Ovary (tissue), 9 donors: ENCODE data around the gene TECPR2. TPM values are rescaled to one million over a fixed set of nuclear protein-coding genes. Genes with fewer than 3 reads are reported as not detected.

Experiments used
- DNase-seq, 5 donors: peaks; one replicate each; pipeline ENCODE4 v3.0.0-alpha.2; 2019 to 2020
- H3K27ac ChIP-seq, 2 donors: fragments of 200-600 bp; one replicate each; pipeline versions ENCODE4 v1.5.1 to v1.8.0; 2019 to 2022
- H3K27me3 ChIP-seq: fragments of 200-600 bp; one replicate; pipeline ENCODE4 v1.8.0; 2022
- H3K36me3 ChIP-seq: fragments of 200-600 bp; sonication (generic); one replicate; pipeline ENCODE4 v1.5.1; 2019
- H3K4me1 ChIP-seq: one replicate; pipeline ENCODE4 v1.8.1; 2013; ENCODE audit warnings: mild to moderate bottlenecking, moderate library complexity; ENCODE audit not compliant: insufficient read depth
- H3K4me3 ChIP-seq: fragments of 200-600 bp; sonication (generic); one replicate; pipeline ENCODE4 v1.5.1; 2017
- H3K9me3 ChIP-seq, 2 donors: fragments of 200-600 bp in 1 of 2; sonication (generic) in 1 of 2; one replicate each; pipeline versions ENCODE4 v1.5.1 to v1.8.1; 2013 to 2019; ENCODE audit warnings: mild to moderate bottlenecking in 1 of 2, moderate library complexity in 1 of 2
- EP300 ChIP-seq: sonication (generic); formaldehyde crosslinking; IDR thresholded peaks from one replicate; pipeline ENCODE4 v1.6.1; 2017; ENCODE audit warnings: antibody characterized with exemption
- POLR2A ChIP-seq: fragments of 450-650 bp; IDR thresholded peaks from one replicate; pipeline ENCODE4 v1.6.1; 2017; ENCODE audit warnings: antibody characterized with exemption, mild to moderate bottlenecking, moderate library complexity
- WGBS, 3 donors: extraction: QIAGEN DNeasy Blood & Tissue Kit in 1 of 3; methylation state at CpG; one replicate each; pipeline versions ENCODE4 v1.1.5 to v1.1.7; 2013 to 2017; 5-methylcytosine and 5-hydroxymethylcytosine counted together
- intact Hi-C, 4 donors: fragments of 100-400 bp; cut with DNase I; formaldehyde crosslinking; loops; one replicate each; pipeline versions ENCODE4 v1.11.0 to v1.15.1; 2022 to 2023
- polyA plus RNA-seq, 2 donors: library from polyadenylated mRNA; stranded (reverse); fragments of 200-250 nt in 1 of 2; fragments of 350-450 nt in 1 of 2; fragmentation: Illumina TruSeq in 1 of 2; extraction: RNeasy Lipid Tissue Mini Kit (QIAGEN cat#74804) in 1 of 2; gene quantifications; one replicate each; pipeline ENCODE4 v1.2.3, GENCODE V29; 2013 to 2014
- total RNA-seq, 7 donors: library from RNA; depleted of rRNA in 2 of 7; stranded (reverse); fragments of >200 nt in 2 of 7; fragmentation: NEBNext Ultra II Directional in 3 of 7; extraction: Animal tissue kit (Norgen Biotek cat#: 25700) in 3 of 7; gene quantifications; one replicate each; pipeline versions ENCODE4 v1.1.0 to v1.2.4, GENCODE V29; 2016 to 2023
- TF ChIP-seq, protein P1 (sequence below), 3 donors: fragments of 450-650 bp in 2 of 3; fragments of 200-600 bp in 1 of 3; IDR thresholded peaks; one replicate each; pipeline versions ENCODE4 v1.5.1 to v1.8.0; 2016 to 2022; ENCODE audit warnings: antibody characterized with exemption in 3 of 3, mild to moderate bottlenecking in 1 of 3
- donor health status: DM: no; HTN: no; CAD: no; lungs with moderate emphysema.
- donor health status: DM: no; HTN: no; CAD: no.
- donor health status: Bipolar disorder and iron deficiency.
- donor health status: DM: yes; HTN: yes; CAD: no.
- donor health status: DM: no; HTN: no; CAD: no.
- donor health status: DM: yes; HTN: yes; CAD: no.

Gene TECPR2
- total and polyA plus RNA-seq, 9 donors = 8.6 to 29.3 (median 25.8) TPM

DNA sequence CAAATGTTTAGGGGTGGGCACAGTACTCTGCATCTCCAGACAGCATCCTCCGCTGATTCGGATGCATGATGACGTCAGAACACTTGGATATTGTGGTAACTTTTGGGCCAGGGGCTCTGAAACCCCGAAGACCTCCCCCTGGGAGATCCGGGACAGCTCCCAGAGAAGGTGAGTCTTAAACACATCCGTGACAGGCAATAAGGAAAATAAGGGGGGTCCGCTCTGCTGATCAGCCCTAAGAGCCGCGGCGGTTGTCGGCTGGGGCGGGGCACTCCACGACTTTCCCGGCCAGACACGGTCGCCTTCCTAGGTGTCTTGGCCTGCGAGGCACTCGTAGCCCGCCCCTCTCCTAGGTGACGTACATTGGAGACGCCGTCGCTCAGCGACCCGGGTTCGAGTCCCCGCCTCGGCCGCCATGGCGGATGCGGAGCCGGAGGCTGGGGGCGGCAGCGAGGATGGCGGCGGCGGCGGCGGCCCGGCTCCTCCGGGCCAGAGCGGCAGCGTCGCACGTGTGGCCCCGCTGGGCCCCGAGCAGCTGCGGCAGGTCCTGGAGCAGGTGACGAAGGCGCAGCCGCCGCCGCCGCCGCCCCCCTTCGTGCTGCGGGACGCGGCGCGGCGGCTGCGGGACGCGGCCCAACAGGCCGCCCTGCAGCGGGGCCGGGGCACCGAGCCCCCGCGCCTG lies 43.2 kb upstream of the TECPR2 start, which contains the start of gene ZNF839:
Gene ZNF839 (plus strand): TSS at position 396 of the 682 bp plus-strand sequence. CDS start 20 bp downstream, at position 416.
- WGBS, 3 donors = 0 to 1% (median 1%) methylated on average over 45 to 71 of the region's 71 CpGs
- Histone ChIP-seq H3K4me3 (peak within 1 kb of the TSS; percentile 56), H3K9me3 (no peaks in the 10 kb centered on the region), H3K27ac (peak within 1 kb of the TSS; percentile 95 to 98), H3K36me3 (no peaks in the 10 kb centered on the region), H3K27me3 (no peaks in the 10 kb centered on the region), H3K4me1 (peaks cover 11% of the 10 kb centered on the region)
- peak; percentile 92 to 96 (median 95) for DNase-seq
- TF ChIP-seq, protein P1, sequence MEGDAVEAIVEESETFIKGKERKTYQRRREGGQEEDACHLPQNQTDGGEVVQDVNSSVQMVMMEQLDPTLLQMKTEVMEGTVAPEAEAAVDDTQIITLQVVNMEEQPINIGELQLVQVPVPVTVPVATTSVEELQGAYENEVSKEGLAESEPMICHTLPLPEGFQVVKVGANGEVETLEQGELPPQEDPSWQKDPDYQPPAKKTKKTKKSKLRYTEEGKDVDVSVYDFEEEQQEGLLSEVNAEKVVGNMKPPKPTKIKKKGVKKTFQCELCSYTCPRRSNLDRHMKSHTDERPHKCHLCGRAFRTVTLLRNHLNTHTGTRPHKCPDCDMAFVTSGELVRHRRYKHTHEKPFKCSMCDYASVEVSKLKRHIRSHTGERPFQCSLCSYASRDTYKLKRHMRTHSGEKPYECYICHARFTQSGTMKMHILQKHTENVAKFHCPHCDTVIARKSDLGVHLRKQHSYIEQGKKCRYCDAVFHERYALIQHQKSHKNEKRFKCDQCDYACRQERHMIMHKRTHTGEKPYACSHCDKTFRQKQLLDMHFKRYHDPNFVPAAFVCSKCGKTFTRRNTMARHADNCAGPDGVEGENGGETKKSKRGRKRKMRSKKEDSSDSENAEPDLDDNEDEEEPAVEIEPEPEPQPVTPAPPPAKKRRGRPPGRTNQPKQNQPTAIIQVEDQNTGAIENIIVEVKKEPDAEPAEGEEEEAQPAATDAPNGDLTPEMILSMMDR (IDR thresholded peaks at IDR 0.05) = no peak
- TF ChIP-seq EP300 = peak; percentile 17
- peak; percentile 72 for TF ChIP-seq POLR2A
- intact Hi-C loops = loop anchor here in 1 of 4 donors (10.0 kb wide), 1 partner anchor 225 kb away; no protein-coding TSS in a partner anchor

DNA sequence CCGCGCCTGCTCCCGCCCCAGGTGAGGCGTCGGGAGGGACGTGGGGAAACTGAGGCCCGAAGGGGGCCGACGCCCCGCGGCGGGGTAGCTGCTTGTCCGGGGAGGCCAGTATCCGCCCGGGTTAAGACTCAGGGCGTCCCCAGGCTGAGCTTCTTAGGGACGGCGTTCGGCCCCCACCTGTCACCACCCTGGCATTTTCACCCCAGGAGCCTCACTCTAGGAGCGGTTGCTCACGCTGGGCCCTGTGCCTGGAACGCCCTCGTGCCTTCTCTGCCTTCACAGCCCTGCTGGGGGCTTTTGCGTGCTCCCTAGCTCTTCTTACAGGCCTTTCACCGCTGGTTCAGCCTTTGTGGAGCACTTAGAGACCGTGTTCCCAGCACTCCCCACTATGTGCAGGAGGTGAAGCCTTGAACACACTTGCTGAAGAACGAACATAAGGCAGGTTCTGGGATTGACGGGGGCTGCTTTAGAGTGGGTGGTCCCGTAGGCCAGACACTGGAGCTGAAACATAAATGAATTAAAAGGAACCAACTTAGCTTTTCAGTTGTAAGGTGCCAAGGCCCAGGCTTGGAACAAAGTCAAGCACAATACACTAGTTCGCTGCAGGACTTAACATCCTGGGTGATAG lies 42.6 kb upstream of the TECPR2 start:
- H3K36me3 ChIP-seq = no peaks in the 10 kb centered on the region
- 3 to 6% (median 3%) methylated on average over 24 to 30 of the region's 30 CpGs for WGBS, 3 donors
- intact Hi-C loops = no loop called here
- no peaks in the 10 kb centered on the region for H3K9me3 ChIP-seq
- TF ChIP-seq, protein P1 (IDR thresholded peaks at IDR 0.05) = no peak
- TF ChIP-seq EP300 (no peak), POLR2A (no peak)
- no peaks in the 10 kb centered on the region for H3K27me3 ChIP-seq
- H3K4me1 ChIP-seq = peaks cover 11% of the 10 kb centered on the region
- peak overlapping the region; percentile 56 for H3K4me3 ChIP-seq
- DNase-seq = peak; percentile 55 to 73 (median 67)
- peak overlapping the region; percentile 95 to 98 for H3K27ac ChIP-seq

DNA sequence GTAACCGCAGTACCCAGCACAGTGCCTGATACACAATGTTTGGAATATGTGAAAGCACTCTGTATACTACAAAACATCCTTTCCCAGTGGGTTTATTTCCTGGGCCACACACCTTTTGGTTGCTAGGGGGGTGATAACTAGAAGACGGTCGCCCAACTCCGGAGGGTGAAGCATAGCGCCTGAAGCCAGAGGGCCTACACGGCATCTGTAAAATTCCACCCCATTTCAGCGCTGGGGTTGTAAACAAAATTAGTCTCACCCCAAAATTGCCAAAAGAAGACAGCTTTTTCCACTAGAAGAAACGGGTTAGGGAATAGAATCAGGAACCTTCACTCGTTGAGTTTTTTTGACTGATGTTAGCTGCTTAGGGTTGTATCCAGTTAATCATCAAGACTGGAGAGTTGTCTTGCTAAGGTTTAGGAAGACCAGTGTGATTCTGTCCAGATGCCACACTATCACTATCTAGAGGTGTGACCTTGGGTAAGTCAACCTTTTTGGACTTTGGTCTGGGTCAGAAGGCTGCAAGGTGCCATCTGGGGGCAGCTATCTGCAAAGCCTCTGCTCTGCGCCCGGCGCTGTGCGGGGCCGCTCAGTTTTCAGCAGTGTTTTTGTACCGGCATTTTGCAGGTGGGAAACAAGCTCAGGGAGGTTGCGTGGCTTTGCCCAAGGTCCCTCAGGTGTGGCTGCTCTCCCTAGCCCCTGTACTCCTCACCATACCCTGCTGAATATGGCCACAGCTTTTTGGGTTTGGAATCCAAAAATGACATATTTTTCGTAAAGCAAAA lies 41.9 kb upstream of the TECPR2 start:
- Histone ChIP-seq H3K4me3 (no peak overlapping the region), H3K27ac (peak overlapping the region; percentile 95 to 98), H3K36me3 (no peaks in the 10 kb centered on the region), H3K27me3 (no peaks in the 10 kb centered on the region), H3K9me3 (no peaks in the 10 kb centered on the region), H3K4me1 (peaks cover 11% of the 10 kb centered on the region)
- TF ChIP-seq POLR2A = no peak
- TF ChIP-seq, protein P1 (IDR thresholded peaks at IDR 0.05) = no peak
- no peak for TF ChIP-seq EP300
- intact Hi-C loops = no loop called here
- no peak for DNase-seq
- WGBS, 3 donors = 81 to 87% (median 82%) methylated on average over 17 of the region's 17 CpGs
